HL-60 (cell line): ENCODE results near the gene LETM1.

Experiments used
- DNase-seq, 2 experiments: peaks; one replicate each; pipeline ENCODE4 v3.0.0-alpha.2; 2010 to 2020; ENCODE audit warnings: low read depth in 1 of 2, low spot score in 1 of 2
- H3K27ac ChIP-seq: fragments of 250-450 bp; sonication (Bioruptor Pico); replicated peaks from 2 replicates; pipeline ENCODE4 v1.5.1; 2020; ENCODE audit warnings: mild to moderate bottlenecking, moderate library complexity
- H3K27me3 ChIP-seq: fragments of 250-450 bp; sonication (Bioruptor Pico); 2 replicates; pipeline ENCODE4 v1.5.1; 2021; ENCODE audit warnings: mild to moderate bottlenecking, moderate library complexity; ENCODE audit not compliant: insufficient read depth, poor library complexity, severe bottlenecking
- H3K4me3 ChIP-seq: replicated peaks from 2 replicates; pipeline ENCODE4 v1.5.1; 2011; ENCODE audit warnings: mild to moderate bottlenecking, control low read depth, low read length; ENCODE audit not compliant: insufficient read depth
- GABPA ChIP-seq: IDR thresholded peaks from 2 replicates; pipeline ENCODE4 v1.6.1; 2012; ENCODE audit warnings: low read depth
- POLR2AphosphoS5 ChIP-seq: IDR thresholded peaks from 2 replicates; pipeline ENCODE4 v1.6.1; 2012; ENCODE audit warnings: low read depth
- SPI1 ChIP-seq: IDR thresholded peaks from 2 replicates; pipeline ENCODE4 v1.6.1; 2012; ENCODE audit warnings: low read depth, mild to moderate bottlenecking, borderline replicate concordance
- TF ChIP-seq, protein P1 (sequence below): IDR thresholded peaks from one replicate; pipeline ENCODE4 v1.5.1; 2011; ENCODE audit warnings: low read length, control low read depth, inconsistent platforms; ENCODE audit not compliant: insufficient read depth
- TF ChIP-seq, protein P2 (sequence below): IDR thresholded peaks from 2 replicates; pipeline ENCODE4 v1.6.1; 2012; ENCODE audit warnings: low read depth; ENCODE audit not compliant: insufficient replicate concordance

Gene LETM1

DNA sequence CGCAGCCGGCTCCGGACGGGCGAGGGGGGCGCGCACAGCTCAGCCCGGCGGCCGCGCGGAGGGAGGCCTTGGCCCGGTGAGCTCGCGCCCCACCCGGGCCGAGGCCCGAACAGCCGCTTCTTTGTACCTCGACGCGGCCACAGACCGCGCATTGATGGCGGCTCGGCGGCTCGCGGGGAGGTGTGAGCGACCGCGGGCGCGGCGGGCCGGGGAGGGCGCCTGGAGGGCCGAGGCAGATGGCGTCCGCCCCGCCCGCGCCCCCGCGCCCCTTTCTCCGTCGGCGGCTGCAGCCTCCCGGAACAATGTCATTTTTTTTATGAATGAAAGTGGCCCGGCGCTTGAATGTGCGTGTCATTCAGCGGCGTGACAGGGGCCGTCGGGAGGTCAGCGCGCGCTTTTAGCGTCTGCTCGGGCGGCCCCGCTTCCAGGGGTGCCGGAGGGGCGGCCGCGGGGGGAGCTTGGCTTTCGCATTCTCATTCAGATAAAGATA lies 61.1 kb downstream of the LETM1 start:
- peaks cover 45% of the 10 kb centered on the region for H3K27me3 ChIP-seq
- DNase-seq: no peak
- H3K27ac ChIP-seq: no peak overlapping the region
- H3K4me3 ChIP-seq: no peak overlapping the region
- TF ChIP-seq, protein P1, sequence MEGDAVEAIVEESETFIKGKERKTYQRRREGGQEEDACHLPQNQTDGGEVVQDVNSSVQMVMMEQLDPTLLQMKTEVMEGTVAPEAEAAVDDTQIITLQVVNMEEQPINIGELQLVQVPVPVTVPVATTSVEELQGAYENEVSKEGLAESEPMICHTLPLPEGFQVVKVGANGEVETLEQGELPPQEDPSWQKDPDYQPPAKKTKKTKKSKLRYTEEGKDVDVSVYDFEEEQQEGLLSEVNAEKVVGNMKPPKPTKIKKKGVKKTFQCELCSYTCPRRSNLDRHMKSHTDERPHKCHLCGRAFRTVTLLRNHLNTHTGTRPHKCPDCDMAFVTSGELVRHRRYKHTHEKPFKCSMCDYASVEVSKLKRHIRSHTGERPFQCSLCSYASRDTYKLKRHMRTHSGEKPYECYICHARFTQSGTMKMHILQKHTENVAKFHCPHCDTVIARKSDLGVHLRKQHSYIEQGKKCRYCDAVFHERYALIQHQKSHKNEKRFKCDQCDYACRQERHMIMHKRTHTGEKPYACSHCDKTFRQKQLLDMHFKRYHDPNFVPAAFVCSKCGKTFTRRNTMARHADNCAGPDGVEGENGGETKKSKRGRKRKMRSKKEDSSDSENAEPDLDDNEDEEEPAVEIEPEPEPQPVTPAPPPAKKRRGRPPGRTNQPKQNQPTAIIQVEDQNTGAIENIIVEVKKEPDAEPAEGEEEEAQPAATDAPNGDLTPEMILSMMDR: no peak
- TF ChIP-seq SPI1 (no peak), GABPA (no peak), POLR2AphosphoS5 (no peak)
- TF ChIP-seq, protein P2, sequence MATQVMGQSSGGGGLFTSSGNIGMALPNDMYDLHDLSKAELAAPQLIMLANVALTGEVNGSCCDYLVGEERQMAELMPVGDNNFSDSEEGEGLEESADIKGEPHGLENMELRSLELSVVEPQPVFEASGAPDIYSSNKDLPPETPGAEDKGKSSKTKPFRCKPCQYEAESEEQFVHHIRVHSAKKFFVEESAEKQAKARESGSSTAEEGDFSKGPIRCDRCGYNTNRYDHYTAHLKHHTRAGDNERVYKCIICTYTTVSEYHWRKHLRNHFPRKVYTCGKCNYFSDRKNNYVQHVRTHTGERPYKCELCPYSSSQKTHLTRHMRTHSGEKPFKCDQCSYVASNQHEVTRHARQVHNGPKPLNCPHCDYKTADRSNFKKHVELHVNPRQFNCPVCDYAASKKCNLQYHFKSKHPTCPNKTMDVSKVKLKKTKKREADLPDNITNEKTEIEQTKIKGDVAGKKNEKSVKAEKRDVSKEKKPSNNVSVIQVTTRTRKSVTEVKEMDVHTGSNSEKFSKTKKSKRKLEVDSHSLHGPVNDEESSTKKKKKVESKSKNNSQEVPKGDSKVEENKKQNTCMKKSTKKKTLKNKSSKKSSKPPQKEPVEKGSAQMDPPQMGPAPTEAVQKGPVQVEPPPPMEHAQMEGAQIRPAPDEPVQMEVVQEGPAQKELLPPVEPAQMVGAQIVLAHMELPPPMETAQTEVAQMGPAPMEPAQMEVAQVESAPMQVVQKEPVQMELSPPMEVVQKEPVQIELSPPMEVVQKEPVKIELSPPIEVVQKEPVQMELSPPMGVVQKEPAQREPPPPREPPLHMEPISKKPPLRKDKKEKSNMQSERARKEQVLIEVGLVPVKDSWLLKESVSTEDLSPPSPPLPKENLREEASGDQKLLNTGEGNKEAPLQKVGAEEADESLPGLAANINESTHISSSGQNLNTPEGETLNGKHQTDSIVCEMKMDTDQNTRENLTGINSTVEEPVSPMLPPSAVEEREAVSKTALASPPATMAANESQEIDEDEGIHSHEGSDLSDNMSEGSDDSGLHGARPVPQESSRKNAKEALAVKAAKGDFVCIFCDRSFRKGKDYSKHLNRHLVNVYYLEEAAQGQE: no peak

DNA sequence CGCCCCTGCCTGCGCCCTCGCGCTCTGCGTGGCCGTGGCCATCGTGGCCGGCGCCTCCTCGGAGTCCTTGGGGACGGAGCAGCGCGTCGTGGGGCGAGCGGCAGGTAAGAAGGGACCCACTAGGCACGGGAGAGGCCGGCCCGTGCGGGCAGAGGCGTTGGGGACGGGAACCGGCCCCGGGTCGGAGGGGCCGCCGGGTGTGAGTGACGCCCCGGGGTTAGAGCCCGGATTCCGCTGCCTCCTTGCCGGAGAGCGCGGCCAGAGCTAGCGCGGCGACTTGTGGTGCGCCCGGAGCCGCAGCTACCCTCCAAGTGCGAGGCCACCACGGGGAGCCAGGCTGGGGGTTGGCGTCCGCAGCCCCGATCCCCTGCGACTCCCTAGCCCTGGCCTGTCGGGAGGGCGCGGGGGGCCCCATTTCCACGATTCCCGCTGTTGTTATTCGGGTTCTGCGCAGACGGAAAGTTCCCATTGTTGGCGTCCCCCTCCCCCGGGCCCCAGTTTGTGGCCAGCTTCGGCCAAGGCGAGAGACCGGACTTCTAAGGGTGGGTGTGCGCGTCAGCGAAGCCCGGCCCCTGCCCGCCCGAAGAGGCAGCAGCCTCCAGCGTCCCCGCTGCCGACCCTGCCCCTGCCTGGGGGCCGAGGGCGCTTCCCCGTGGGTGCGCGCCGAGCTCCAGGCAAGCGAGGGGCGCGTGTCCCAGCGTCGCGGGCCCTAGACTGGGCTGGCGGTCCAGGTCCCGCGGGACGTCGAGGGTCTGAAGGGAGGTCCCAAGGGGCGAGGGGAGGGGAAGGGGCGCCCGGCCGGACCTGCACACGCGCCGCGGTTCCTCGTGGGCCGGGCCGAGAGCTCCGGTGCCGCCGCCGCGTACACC lies 61.8 kb downstream of the LETM1 start:
- no peak for DNase-seq
- H3K27ac ChIP-seq: no peak overlapping the region
- peak overlapping the region; percentile 11; the same call in 1 of the 2 replicates for H3K4me3 ChIP-seq
- peaks cover 45% of the 10 kb centered on the region for H3K27me3 ChIP-seq
- TF ChIP-seq POLR2AphosphoS5 (no peak), GABPA (no peak), SPI1 (no peak)
- TF ChIP-seq, protein P2: no peak
- TF ChIP-seq, protein P1: no peak

DNA sequence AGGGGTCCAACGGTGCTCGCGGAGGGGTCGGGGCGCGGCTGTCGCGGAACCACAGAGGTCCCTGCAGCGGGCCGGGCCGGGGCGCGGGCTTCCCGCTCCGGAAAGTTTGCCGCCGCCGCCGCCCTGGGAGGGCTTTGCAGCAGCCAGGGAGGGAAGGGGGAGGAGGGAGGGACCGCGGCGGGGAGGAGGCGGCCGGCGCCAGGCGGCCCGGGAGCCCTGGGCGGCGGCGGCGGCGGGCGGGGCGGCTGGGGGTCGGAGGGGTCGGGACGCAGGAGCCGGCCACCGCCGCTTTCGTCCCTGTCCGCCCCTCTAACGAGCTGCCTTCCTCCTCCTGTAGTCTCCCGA lies 62.5 kb downstream of the LETM1 start:
- H3K27ac ChIP-seq: no peak overlapping the region
- peaks cover 45% of the 10 kb centered on the region for H3K27me3 ChIP-seq
- H3K4me3 ChIP-seq: peak overlapping the region; percentile 24; the same call in 1 of the 2 replicates
- no peak for DNase-seq
- TF ChIP-seq, protein P2: no peak
- TF ChIP-seq GABPA (no peak), POLR2AphosphoS5 (no peak), SPI1 (no peak)
- TF ChIP-seq, protein P1: no peak
